Measurements from ENCODE around the gene MYMK. TPM values are rescaled to one million over a fixed set of nuclear protein-coding genes. Genes with fewer than 3 reads are reported as not detected.
A peak's percentile ranks its signal among the peaks of the same experiment; 100 is the strongest.

The MYMK gene
- total and polyA plus RNA-seq, 2 of the 13 experiments (the other 11 are each of a cell fraction or from before 2014, with no cell fraction given) = not detected

- TF ChIP-seq NONO (IDR thresholded peaks at IDR 0.05) = peak; percentile 89; the same call in 1 of the 2 replicates
- no peak for TF ChIP-seq NONO (CRISPR knock-in tag; conservative IDR thresholded peaks at IDR 0.05)
- no peak for TF ChIP-seq BHLHE40 (IDR thresholded peaks at IDR 0.05; ENCODE audit: low read length)
- no peak for TF ChIP-seq EZH2 (conservative IDR thresholded peaks at IDR 0.05; ENCODE audit: low read depth, low read length)
- no peak for TF ChIP-seq ONECUT2 (CRISPR knock-in tag; IDR thresholded peaks at IDR 0.05)
Measured at GRCh38 chr9:133512253-133513213, 12.2 kb downstream of the MYMK start (continued).

- no peaks in the 10 kb centered on the region for H3K9me3 ChIP-seq (ENCODE audit: low read length)
- H3K27me3 ChIP-seq (ENCODE audit: control insufficient read depth in 1 of 2, insufficient read depth in 2 of 2, low read length in 2 of 2) = peaks cover 3 to 58% of the 10 kb centered on the region in 2 experiments; a peak in 3 of 5 replicates
- WGBS (ENCODE audit: low lambda C conversion rate) = 66% methylated on average over 10 of the region's 10 CpGs
- no peaks in the 10 kb centered on the region for H3K36me3 ChIP-seq (replicated peaks in 1 of 2; ENCODE audit: control insufficient read depth in 1 of 2, insufficient read depth in 2 of 2, low read length in 2 of 2)
- ChIA-PET CTCF (ENCODE audit: low intra/inter-chr PET ratio, low total read pairs) (no interaction called here), POLR2A (no interaction called here)
- H3K4me2 ChIP-seq (ENCODE audit: low read depth, low read length) = no peak overlapping the region
- no peaks in the 10 kb centered on the region for H3K79me2 ChIP-seq (ENCODE audit: insufficient read depth, low read length)
- no peak overlapping the region for H3K27ac ChIP-seq (ENCODE audit: extremely low read length, insufficient read depth, low read length)
- FAIRE-seq = no peak
- no peak overlapping the region for H3K9ac ChIP-seq (ENCODE audit: insufficient read depth, low read depth, low read length)
- ATAC-seq = no peak
- H3K4me3 ChIP-seq (replicated peaks in 1 of 3; ENCODE audit: insufficient read depth in 1 of 3, low read depth in 2 of 3, low read length in 3 of 3) = no peak overlapping the region
- intact Hi-C loops (cut with micrococcal nuclease; ENCODE audit: unreplicated experiment) = no loop called here
- no peak overlapping the region for H2AFZ ChIP-seq (ENCODE audit: low read length)
- in situ Hi-C loops (cut with HindIII; ENCODE audit: extremely low pct_ligation_motif_present, low pct_unique_long_range_greater_than_20kb) = no loop called here
- H4K20me1 ChIP-seq (ENCODE audit: insufficient read depth, low read length) = no peaks in the 10 kb centered on the region
- no peak for DNase-seq (ENCODE audit: low spot score)
- peaks cover 60% of the 10 kb centered on the region for H3K4me1 ChIP-seq (ENCODE audit: insufficient read depth, low read length)
- BruUV-seq (replicated peaks) = no TSS peak
- TF ChIP-seq HNRNPUL1 (IDR thresholded peaks at IDR 0.05; ENCODE audit: low read depth, low read length) = no peak
- TF ChIP-seq ZNF235 (CRISPR knock-in tag; IDR thresholded peaks at IDR 0.05; ENCODE audit: borderline replicate concordance) = no peak
- TF ChIP-seq FOXA1 (IDR thresholded peaks at IDR 0.05) = peak; percentile 4; the same call in 1 of the 2 replicates
- no peak for TF ChIP-seq FOXA1 (CRISPR knock-in tag; IDR thresholded peaks at IDR 0.05)
- no peak for TF ChIP-seq FOXA3 (CRISPR knock-in tag; IDR thresholded peaks at IDR 0.05)
- TF ChIP-seq MNT (IDR thresholded peaks at IDR 0.05) = peak; percentile 96
- no peak for TF ChIP-seq MTF2 (CRISPR knock-in tag; IDR thresholded peaks at IDR 0.05; ENCODE audit: borderline replicate concordance)
- TF ChIP-seq ZNF207 (IDR thresholded peaks at IDR 0.05; ENCODE audit: borderline replicate concordance) = no peak
- no peak for TF ChIP-seq HDAC2 (CRISPR knock-in tag; IDR thresholded peaks at IDR 0.05)
- no peak for TF ChIP-seq CEBPZ (IDR thresholded peaks at IDR 0.05; ENCODE audit: low read length)
- TF ChIP-seq ZMAT5 (CRISPR knock-in tag; IDR thresholded peaks at IDR 0.05; ENCODE audit: borderline replicate concordance, low read depth) = no peak
- no peak for TF ChIP-seq ZIK1 (CRISPR knock-in tag; IDR thresholded peaks at IDR 0.05; ENCODE audit: borderline replicate concordance, low read depth)
Measured at GRCh38 chr9:133511607-133512006, 13.2 kb downstream of the MYMK start.
